Fibroblast of skin of left biceps (primary cell): ENCODE data around the gene ADGRA3.
"Not testable (repeated sequence)": the region's sequence is repeated elsewhere in the genome, so short reads cannot be mapped to it uniquely, and the experiment has no call there.

Source experiments
- DNase-seq, 2 experiments: peaks; one replicate each; pipeline ENCODE4 v3.0.0-alpha.2; 2013; ENCODE audit warnings: low read depth in 2 of 2

The ADGRA3 gene

DNA sequence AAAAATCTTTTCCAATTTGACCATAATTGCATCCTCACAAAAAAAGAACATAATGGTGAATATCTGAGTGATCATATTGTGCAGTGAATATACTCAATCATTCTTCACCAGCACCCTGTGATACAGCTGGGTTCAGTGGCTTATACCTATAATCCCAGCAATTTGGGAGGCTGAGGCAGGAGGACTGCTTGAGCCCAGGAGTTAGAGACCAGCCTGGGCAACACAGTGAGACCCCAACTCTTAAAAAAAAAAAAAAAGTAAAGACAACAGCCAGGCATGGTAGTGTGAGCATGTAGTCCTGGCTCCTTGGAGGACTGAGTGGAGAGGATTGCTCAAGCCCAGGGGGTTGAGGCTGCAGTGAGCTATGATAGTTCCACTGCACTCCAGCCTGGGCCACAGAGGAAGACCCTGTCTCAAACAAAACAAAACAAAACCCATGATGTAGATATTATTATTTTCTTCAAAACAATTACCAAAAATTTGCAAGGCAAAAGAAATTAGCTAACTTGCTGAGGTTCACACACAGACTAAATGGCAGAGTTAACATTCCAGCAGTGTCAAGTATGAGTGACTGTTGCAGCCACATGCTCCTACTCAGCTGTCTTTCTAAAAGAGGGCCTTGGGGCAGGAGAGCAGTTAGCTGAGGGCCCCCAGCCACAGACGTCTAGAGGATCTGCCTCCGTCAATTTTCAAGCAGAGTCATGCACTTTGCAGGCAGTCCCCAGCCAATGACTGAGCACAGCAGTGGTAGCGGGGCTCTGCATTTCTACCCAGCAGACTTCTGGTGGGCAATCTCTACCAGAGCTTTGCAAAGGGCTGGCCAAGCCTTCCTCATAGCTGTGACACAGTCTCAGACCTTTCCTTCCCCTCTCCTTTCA is 33.4 kb downstream of the ADGRA3 start:
- no peak for DNase-seq

DNA sequence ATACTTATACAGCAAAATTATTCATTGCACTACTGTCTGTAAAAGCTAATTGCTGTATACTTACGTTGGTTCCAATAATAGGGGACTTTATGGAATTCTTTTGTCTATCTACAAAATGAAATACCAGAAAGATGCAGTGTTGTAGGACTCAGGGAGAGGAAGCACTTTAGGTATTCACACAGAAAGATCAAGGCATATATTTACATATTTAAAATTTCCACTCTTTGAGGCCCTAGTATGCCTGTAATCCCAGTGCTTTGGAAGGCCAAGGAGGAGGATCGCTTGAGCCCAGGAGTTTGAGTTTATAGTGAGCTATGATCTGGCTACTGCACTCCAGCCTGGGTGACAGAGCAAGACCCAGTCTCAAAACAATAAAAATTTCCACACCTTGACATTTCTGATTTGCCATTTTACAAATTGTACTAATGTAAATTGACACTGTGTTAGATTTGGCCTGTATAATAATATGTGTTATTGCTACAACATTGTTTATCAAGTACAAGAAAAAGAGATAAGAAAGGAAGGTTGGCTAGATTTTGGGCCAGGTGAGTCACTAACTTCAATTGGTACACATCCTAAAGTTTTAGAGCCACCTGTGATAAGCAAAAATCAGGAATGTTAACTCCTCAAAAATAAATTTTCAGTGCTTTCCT is 35.1 kb downstream of the ADGRA3 start:
- DNase-seq = no peak

DNA sequence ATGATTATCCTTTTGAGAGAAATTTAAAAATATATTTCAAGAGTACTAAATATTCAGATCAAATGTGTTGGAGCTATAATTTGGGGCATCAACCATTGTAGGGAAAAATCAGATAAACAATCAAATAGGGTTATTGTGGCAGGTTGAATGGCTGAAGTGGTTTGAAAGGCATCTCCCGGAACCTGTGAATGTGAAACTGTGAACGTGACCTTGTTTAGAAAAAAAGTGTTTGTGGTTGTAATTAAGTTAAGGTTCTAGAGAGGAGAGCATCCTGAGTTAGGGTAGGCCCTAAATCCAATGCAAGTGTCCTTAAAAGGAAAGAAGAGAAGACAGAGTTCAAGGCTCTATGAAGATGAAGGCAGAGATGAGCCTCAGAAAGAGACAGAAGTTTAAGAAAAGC is 37.4 kb downstream of the ADGRA3 start:
- DNase-seq = no peak

DNA sequence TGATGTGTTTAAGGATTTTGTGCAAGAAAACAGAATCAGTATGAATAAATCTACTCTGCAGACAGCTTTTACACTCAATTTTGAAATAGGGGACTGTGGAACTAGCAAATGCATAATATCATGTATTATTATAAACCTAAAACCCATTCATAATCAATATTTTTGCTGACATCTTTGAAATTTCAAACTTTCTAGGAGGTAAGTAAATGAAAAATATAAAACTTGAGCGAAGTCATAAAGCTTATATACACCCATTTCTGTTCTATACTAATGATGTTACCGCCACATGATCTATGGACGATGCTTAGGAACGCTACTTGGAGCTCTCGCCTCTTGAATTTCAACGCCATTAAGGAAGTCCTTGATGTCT is 38.1 kb downstream of the ADGRA3 start:
- DNase-seq = no peak

DNA sequence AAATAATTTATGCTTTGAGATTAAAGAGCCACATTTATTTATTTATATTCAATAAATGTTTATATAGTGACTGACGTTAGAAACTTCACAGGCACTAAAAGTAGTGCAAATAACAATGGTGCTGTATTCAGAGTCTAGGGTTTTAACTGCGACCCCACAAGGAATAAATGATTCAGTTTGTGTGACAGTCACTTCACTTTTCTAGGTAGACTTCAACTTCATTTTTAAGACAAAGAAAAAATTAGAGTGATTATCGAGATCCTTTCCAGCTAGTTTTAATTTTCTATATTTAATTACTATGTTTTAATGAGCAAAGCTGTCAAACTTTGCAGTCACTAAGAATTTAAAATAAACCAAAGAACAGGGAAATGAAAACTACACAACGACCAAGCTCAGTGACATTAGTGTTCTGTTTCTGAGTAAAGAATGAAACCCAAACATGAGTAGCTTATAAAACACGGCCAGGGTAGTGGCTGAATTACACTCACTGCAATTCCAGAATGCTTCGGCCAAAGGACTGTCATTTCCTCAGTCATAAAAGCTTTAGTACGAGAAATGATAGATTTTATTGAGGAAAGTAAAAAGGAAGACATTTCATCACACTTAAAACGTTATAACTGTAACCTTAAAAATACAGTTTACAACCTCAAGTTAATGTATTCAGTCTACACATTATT is 38.6 kb downstream of the ADGRA3 start:
- DNase-seq = no peak

DNA sequence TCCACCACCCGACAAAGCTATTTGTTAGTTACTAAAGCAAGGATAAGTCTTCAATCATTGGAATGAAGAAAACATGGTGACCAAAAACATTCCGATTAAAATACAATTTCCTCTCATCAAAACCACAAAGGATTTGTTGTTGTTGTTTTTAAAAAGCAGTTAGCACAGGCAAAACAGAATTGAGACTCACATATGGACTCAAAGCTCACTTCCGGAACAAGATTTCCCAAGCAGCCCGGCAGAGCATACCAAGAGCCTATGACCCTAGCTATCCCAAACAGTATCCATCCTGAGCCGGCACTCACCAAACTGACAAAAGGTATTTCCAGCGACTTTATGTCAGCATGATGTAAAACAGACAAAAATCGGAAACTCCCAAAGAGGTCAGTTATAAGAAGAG is 39.9 kb downstream of the ADGRA3 start:
- no peak for DNase-seq

DNA sequence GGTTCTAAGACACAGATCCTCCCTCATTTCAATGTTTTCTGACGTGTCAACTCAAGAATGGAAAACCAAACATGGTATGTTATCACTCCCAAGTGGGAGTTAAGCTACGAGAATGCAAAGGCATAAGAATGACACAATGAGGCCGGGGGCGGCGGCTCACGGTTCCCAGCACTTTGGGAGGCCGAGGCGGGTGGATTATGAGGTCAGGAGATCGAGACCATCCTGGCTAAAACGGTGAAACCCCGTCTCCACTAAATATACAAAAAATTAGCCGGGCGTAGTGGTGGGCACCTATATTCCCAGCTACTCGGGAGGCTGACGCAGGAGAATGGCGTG is 40.6 kb downstream of the ADGRA3 start:
- DNase-seq = not testable (repeated sequence)

DNA sequence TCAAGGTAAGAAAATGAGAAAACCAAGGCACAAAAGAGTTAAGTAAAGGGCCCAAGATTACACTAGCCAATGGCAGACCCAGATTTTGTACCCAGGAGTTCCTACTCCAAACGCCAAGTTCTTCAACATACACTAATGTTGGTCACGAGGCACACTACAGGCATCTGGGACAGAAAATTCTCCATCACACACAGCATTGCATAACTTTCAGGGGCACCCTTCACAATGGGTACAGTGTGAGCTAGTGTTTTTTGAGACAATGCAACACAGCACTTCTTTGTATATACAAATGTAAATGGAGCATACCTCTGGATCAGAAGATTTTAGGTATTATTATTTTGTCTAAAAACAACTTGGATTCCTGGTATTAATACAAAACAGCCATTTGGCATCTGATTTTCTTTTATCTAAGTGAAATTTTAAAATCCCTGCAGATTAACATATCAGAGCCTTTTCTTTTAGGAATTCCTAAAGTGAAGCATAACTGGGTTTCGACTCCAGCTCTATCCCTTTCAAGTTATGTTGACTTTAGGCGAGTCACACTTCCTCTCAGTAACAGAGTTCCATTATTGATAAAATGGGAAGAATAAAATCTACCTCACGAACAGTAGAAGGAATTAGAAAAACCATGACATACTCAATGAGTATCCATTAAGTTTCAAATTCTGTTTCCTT is 41.1 kb downstream of the ADGRA3 start:
- peak in 1 of 2 experiments; percentile 19 for DNase-seq

DNA sequence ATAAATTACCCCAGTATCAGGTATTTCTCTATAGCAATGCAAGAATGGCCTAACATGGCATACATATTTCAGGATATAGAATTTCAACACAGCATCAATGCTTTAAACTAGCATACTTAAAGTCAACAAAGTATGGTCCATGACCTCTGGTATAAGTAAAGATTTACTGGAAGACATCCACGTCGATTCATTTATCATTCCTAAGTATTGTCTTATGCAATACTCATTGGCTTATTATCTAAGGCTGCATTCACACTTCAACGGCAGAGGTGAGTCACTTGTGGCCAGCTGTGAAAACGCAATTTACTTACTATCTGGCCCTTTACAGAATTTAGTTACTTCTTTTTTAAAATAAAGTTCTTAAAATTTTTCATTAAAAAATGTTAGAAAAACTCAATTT is 42.6 kb downstream of the ADGRA3 start:
- DNase-seq = peak; percentile 78 to 84

DNA sequence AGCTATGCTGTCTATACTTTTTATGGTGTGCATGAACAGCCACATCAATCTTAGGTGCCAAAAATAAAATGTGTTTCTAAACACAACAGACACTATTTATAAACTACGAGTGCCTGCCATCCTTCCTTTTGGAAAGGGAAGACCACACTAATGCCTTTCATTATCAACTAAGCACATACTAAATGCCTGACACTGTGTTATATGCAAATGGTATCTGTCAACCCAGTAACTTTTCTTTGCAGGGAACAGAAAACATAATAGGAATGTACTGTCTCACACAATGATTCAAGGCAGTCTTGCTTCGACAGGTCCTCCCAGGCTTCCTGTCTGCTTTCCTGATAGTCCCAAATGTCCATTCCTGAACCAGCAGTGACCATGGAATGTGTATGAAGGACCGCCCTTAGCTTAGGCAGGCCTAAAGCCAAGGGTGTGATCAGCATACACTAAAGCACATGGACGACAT is 43.8 kb downstream of the ADGRA3 start:
- no peak for DNase-seq

DNA sequence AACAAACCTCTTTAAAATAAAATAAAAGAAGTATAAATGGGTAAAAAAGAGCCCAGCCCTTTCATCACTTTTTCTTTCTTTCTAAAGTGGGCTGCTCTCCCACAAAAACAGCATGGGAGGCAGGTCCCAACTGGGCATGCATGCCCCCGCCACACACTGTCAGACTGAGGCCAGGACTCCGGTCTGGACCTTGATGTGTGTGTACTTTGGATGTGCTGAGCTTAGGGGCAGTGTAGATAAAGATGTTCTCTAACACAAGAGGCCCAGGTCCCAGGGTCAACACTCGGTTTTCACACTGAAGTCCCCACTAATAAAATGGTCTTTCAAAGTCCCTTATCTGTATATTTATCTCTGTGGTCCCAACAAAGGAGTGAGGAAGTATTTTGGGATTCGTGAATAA is 44.4 kb downstream of the ADGRA3 start:
- DNase-seq = no peak

DNA sequence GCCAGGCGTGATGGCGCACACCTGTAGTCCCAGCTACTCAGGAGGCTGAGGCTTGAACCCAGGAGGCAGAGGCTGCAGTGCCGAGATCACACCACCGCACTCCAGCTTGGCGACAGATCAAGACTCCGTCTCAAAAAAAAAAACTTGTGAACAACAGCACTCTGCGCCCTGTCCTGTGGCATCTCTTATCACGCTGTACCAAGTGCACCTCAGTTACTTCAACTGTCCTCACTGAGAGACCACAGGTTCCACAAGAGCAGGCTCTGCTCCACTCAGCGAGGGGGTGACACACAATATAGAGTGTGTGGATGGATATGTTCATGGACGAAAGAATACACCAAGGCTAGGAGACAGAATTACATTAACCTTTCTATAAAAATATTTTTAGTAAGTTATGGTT is 49.3 kb downstream of the ADGRA3 start:
- DNase-seq = no peak

DNA sequence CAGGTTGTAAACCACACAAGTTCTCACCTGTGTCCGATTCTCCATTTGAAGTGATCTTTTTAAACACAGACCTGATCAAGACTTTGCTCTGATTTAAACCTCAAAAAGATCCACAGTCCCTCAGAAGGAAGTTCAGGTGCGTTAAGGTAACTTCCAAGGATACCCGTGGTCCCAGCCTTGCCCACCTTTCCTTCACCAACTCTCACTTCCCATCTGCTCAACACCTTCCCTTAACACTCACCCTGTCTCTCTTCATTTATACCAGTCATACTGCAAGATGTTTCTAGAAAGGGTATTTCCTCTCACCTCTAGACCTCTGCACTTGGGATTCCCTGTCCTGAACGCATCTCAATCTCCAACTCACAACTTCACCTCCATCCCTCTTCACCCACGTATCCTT is 49.9 kb downstream of the ADGRA3 start:
- no peak for DNase-seq

DNA sequence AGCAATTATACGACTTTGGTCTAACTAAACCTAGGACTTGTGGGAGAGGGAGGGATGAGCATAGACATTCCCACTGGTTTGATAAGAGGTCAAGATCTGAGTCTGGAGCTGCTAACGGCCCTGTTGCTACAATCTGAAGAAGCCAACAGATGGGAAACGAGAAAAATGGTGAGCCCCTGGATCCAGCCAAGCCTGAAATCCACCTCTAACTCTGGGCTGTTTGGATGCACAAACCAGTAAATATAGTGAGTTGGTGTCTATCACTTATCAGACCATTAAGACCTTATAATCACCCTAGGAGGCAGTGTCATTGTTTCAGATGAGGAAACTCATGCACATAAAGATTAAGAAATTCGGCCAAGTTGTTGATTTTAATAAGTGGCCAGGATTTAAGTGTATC is 50.5 kb downstream of the ADGRA3 start:
- DNase-seq = no peak

DNA sequence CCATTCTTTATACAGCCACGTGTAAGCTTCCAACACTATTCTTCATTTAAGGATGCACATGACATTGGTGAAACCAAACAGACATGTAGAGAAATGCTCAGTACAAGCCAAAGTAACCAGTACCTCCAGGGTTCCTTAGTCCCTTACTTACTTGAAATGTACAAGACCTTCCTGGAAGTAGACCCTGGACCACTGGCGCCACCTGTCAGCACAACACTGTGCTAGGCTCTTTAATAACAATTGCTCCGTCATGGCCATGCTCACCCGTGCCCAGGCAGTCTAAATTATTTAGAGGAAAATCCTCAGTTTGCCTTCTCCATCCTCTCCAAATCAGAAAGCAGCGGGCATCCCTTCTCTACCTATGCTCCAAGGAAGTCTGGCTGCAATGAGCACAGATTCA is 52.7 kb downstream of the ADGRA3 start:
- no peak for DNase-seq

DNA sequence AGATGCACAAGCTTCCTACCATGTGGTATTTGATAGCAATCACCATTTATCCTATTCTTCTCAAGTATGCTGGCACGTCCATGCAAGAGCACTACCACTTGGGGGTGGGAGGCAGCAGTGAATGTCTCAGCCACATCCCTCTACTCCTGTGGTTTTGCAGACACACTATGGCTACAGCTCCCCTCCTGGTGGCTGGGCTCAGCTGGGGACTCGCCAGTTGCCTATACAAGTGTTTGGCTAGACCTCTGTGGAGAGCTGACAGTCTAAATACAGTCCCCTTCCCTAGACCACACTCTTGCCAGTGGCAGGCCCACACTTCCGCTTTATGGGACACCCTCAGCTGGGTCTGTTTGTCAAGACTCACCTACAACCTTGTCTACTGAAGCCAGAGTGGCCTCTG is 53.2 kb downstream of the ADGRA3 start:
- no peak for DNase-seq

DNA sequence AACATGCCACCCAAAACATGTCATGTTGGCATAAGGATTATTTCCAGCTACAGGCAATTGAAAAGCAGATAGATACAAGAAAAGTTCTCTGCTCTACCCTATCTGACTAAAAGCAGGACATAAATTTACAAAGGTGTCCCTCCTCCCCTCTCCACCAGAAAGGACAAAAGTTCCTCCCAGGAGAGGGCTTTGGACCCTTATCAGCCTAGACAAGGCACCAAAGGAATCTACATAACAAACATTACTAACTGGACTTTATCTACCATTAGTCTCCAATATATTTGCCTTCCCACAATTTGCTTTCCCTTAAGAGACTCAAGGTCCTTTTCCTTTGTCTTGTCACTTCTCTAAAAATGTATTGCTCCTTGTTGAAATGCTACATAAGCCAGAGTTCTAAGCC is 55.6 kb downstream of the ADGRA3 start:
- DNase-seq = no peak

DNA sequence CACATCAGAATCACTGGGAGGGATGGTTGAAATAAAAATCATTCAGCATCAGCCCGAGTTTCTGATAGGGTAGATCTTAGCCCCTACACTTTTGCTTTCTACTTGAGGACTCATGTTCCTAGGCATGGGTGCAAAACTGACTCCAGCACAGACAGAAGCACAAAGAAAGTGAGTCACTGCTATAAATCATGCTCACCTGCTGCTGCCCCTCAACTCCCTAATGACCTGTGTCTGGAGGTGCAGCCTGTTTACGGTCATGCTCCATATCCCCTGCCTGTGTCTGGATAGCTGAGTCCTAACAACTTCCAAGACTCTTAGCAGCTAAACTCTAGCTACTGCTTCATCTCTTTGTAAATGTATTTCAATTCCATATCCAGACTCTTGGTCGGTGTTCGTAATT is 57.8 kb downstream of the ADGRA3 start:
- DNase-seq = no peak

DNA sequence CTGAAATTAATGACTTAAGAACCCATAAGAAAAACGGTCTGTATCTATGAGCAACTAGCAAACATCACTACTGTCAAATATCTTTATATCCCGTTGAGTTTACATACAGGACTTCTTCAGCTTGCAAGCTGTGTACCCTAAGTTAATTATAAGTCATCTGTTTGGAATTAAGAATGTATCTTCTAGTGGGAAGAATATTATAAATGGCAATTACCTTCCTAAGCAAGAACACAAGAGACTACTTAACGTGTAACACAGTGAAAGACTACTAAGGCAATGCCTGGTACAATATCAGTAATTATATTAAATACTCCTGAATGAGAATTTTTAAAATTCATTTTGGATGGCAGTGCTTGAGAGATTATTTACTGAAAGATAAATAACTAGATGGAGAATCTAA is 58.5 kb downstream of the ADGRA3 start:
- DNase-seq = no peak

DNA sequence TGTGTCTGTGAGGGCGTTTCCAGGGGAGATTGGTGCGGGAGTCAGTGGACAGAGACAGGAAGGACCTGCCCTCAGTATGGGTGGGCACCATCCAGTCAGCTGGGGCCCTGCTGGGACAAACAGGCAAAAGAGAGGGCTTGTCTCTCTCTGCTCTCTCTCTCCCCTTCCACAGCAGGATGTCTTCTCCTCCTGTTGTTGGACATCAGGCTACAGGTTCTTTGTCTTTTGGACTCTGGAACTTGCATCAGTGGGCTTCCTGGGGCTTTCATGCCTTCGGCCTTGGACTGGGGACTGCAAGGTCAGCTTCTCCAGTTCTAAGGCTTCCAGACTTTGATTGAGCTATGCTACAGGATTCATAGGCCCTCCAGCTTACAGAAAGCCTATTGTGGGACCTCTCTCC is 59.6 kb downstream of the ADGRA3 start:
- DNase-seq = no peak

DNA sequence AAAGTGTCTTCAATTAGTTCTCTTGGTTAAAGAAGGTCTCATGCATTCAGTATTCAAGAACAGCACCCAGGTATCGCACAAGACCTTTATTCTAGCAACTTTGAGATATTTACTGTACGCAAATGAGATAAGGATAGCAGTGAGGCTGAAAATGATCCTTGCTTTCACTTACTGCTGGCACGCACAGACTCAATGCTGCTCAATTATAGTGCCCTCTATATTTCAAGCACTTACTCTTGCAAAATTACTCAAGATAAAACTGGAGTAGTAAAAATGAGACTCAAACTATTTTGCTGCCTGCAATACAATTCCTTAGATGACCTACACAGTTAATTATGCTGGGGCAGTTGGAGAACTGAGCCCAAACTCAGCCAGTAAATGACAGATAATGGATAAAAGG is 60.9 kb downstream of the ADGRA3 start:
- DNase-seq = no peak

DNA sequence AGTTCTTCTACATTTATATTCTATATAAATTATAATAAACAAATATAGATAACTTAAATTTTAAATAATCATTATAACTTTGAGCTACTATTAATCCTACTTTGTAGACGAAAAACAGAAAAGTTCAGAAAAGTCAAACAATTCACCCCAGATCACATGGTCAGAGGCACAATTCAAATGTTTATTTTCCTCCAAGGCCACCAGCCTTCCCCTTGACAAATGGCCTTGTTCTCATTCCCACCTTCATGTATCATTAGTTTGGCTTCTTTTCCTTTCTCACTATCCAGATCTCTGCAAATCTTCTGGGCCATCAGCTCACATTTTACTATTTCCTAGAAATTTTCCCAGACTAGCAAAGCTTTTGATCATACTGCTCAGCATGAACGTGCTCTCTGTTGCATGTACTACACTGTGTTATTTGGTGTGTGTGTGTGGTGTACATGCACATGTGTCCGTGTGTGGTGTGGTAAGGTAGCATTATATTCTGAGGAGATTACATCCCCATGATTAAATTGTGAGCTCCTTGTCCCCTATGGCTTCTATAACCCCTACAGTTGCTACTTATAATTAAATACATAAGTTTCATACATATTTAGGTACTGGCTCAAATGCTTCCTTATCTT is 61.5 kb downstream of the ADGRA3 start:
- no peak for DNase-seq
